A673 (cell line): ENCODE measurements around the gene NR2F1. TPM values are rescaled to one million over a fixed set of nuclear protein-coding genes. Genes with fewer than 3 reads are reported as not detected.

Experiments
- BruUV-seq: library from RNA; stranded (reverse); fragments of 400-500 nt; replicated peaks from 2 replicates; lab custom pipeline; 2021; lab: Mats Ljungman, UMichigan
- CTCF ChIA-PET: fragments of 300-600 bp; sonication (Branson Sonifier 250); formaldehyde crosslinking; loops from one replicate; lab custom pipeline; 2022; ENCODE audit warnings: antibody characterized with exemption; lab: Charles Lee
- POLR2A ChIA-PET: fragments of 300-600 bp; sonication (Branson Sonifier 250); formaldehyde crosslinking; loops from one replicate; lab custom pipeline; 2022; ENCODE audit warnings: antibody characterized with exemption; ENCODE audit not compliant: low non-redundant PET; lab: Charles Lee
- DNase-seq: peaks from one replicate; pipeline ENCODE4 v3.0.0-alpha.2; 2015; ENCODE audit warnings: low spot score
- H3K27ac ChIP-seq: fragments of 200-600 bp; sonication (generic); 2 replicates; pipeline ENCODE4 v1.5.1; 2016; ENCODE audit warnings: mixed run types, low read depth, mild to moderate bottlenecking, mixed read lengths, antibody characterized with exemption, low read length; ENCODE audit not compliant: poor library complexity, severe bottlenecking
- H3K27me3 ChIP-seq: fragments of 200-600 bp; sonication (generic); replicated peaks from 2 replicates; pipeline ENCODE4 v1.6.1; 2017; ENCODE audit warnings: mixed run types, low read depth, mild to moderate bottlenecking, mixed read lengths, antibody characterized with exemption, low read length; ENCODE audit not compliant: insufficient read depth, poor library complexity
- H3K36me3 ChIP-seq: fragments of 200-600 bp; sonication (generic); 2 replicates; pipeline ENCODE4 v1.6.1; 2016; ENCODE audit warnings: mixed run types, mild to moderate bottlenecking, mixed read lengths, antibody characterized with exemption, low read length; ENCODE audit not compliant: insufficient read depth, poor library complexity, severe bottlenecking
- H3K4me1 ChIP-seq: fragments of 200-600 bp; sonication (generic); 2 replicates; pipeline ENCODE4 v1.6.1; 2017; ENCODE audit warnings: mixed run types, mild to moderate bottlenecking, mixed read lengths, antibody characterized with exemption, low read length; ENCODE audit not compliant: insufficient read depth, poor library complexity, severe bottlenecking
- H3K4me3 ChIP-seq: fragments of 200-600 bp; sonication (generic); 2 replicates; pipeline ENCODE4 v1.5.1; 2016; ENCODE audit warnings: low read depth, mixed run types, mild to moderate bottlenecking, mixed read lengths, low read length; ENCODE audit not compliant: poor library complexity, severe bottlenecking
- H3K9me3 ChIP-seq: fragments of 200-600 bp; sonication (generic); 2 replicates; pipeline ENCODE4 v1.6.1; 2016; ENCODE audit warnings: mixed run types, low read depth, mild to moderate bottlenecking, mixed read lengths, antibody characterized with exemption, low read length; ENCODE audit not compliant: poor library complexity, severe bottlenecking
- CTCF ChIP-seq: fragments of 300-800, 200-600 bp; sonication (generic); conservative IDR thresholded peaks from 2 replicates; pipeline ENCODE4 v1.5.1; 2017; ENCODE audit warnings: low read depth, mild to moderate bottlenecking, antibody characterized with exemption, low read length, moderate library complexity, mixed read lengths
- EZH2 ChIP-seq: fragments of 200-600 bp; sonication (generic); IDR thresholded peaks from 2 replicates; pipeline ENCODE4 v1.6.1; 2017; ENCODE audit warnings: borderline replicate concordance, low read depth, mild to moderate bottlenecking, mixed read lengths, antibody characterized with exemption, low read length; ENCODE audit not compliant: poor library complexity, severe bottlenecking
- intact Hi-C: fragments of 100-400 bp; cut with micrococcal nuclease; formaldehyde crosslinking; loops from one replicate; pipeline ENCODE4 v1.10.0; 2022; ENCODE audit not compliant: unreplicated experiment
- total RNA-seq: library from RNA; stranded (reverse); gene quantifications from 2 replicates; pipeline ENCODE4 v1.2.3, GENCODE V29; 2021

The NR2F1 gene
- total RNA-seq, 1 experiment from 2014 or later, result 3.0 TPM

- no peaks in the 10 kb centered on the region for H3K36me3 ChIP-seq
- DNase-seq, result no peak
- intact Hi-C loops, result no loop called here
- H3K27ac ChIP-seq, result no peak overlapping the region
- peaks cover 39% of the 10 kb centered on the region for H3K27me3 ChIP-seq
- ChIA-PET CTCF (no interaction called here), POLR2A (no interaction called here)
- peaks cover 7% of the 10 kb centered on the region for H3K4me1 ChIP-seq
- no peak overlapping the region for H3K4me3 ChIP-seq
- no TSS peak for BruUV-seq
- no peaks in the 10 kb centered on the region for H3K9me3 ChIP-seq
- TF ChIP-seq EZH2 (no peak), CTCF (no peak)
Observed at GRCh38 chr5:93576994-93577853, 5.8 kb upstream of the NR2F1 start.

GRCh38 chr5:93577854-93578812 lies 4.9 kb upstream of the NR2F1 start:
- intact Hi-C loops, result no loop called here
- no peak for TF ChIP-seq EZH2
- no peak for TF ChIP-seq CTCF
- ChIA-PET CTCF (no interaction called here), POLR2A (no interaction called here)
- Histone ChIP-seq H3K4me1 (peaks cover 13% of the 10 kb centered on the region), H3K27me3 (peaks cover 30% of the 10 kb centered on the region), H3K27ac (no peak overlapping the region), H3K9me3 (no peaks in the 10 kb centered on the region), H3K36me3 (no peaks in the 10 kb centered on the region), H3K4me3 (no peak overlapping the region)
- DNase-seq, result no peak
- no TSS peak for BruUV-seq

GRCh38 chr5:93578813-93579691 lies 4.0 kb upstream of the NR2F1 start:
- intact Hi-C loops, result no loop called here
- H3K36me3 ChIP-seq, result no peaks in the 10 kb centered on the region
- peak; percentile 27 for DNase-seq
- peaks cover 21% of the 10 kb centered on the region for H3K27me3 ChIP-seq
- CTCF ChIA-PET, result no interaction called here
- POLR2A ChIA-PET, result no interaction called here
- no peak overlapping the region for H3K27ac ChIP-seq
- H3K4me3 ChIP-seq, result peak overlapping the region; percentile 57
- H3K4me1 ChIP-seq, result peaks cover 13% of the 10 kb centered on the region
- no peaks in the 10 kb centered on the region for H3K9me3 ChIP-seq
- no TSS peak for BruUV-seq
- TF ChIP-seq EZH2 (no peak), CTCF (no peak)
